NCI-H128 (cell line): ENCODE measurements around the gene SPON2.

Experiments
- DNase-seq: peaks from one replicate; lab custom pipeline; 2025; ENCODE audit not compliant: unreplicated experiment; lab: John Stamatoyannopoulos, UW

The SPON2 gene

GRCh38 chr4:1208970-1209704 is 36.8 kb upstream of the SPON2 start:
- no peak for DNase-seq

DNA sequence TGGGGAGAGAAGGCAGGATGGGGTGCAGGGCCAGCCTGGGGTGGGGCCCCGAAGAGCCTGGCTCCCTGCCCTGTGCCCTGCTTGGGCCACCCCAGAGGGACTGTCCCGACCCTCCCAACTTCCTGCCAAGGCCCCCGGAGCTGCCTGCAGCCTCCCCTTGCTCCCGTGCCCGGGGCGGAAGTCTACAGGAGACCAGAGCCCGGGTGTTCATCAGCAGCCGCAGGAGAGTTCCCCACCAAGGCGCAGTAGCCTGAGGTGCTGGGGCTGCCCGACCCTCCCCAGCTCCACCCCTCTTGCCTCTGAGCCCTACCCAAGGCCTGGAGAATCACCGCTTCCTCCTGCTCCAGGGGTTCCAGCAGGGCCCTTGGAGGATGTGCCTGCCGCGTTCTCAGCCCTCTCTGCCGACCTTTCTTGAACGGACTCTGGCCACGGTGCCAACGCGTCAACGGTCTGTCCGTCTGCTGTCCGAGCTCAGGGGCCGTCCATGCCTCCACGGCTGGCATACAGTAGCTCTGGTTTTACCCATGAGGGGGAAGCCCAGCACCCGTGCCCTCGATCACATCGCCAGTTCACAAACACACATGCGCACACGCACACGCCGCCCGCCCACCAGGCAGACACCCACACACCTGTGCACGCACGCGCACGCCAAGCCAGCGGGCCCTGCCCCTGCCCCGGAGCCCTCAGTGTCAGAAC is 36.0 kb upstream of the SPON2 start:
- DNase-seq = no peak

GRCh38 chr4:1207603-1208265 is 35.4 kb upstream of the SPON2 start:
- DNase-seq = no peak

- DNase-seq = no peak
These were observed 34.7 kb upstream of the SPON2 start for GRCh38 chr4:1207157-1207470.

DNA sequence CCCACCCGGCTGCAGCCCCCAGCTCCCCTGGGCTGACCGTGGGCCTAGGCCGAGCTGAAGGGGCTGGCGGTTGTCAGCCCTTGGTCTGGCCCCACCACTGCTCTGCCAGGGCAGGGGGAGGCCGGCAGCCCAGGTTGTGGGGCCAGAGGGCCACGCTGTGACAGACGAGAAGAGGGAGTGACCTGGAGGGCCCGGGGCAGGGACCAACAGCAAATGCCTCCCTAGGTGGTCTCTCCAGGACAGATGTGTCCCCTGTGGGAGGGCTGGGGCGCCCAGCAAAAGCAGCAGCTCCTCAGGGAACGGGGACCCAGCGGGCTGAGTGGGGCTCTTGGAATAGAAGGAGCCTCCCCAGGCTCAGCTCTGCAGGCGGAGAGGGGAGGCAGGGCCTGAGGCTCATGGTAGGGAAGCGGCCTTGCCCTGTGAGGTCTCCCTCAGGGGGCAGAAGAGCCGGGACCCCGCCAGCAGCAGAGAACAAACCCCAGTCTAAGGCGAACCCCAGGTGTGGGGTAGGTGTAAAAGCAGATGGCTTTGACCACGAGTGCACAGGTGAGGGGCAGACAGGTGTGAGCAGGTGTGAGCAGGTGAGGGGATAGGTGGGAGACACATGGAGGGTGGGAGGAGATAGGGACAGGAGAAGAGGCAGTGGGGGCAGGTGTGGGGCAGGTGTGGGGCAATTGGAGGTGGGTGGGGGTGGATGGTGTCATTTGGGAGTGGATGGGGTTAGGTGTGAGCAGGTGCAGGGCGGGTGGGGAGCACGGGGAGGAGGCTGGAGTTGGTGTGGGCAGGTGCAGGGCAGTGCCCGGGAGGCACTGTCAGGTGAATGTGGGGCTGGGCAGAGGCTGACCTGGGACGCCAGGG is 34.1 kb upstream of the SPON2 start:
- DNase-seq = no peak

DNA sequence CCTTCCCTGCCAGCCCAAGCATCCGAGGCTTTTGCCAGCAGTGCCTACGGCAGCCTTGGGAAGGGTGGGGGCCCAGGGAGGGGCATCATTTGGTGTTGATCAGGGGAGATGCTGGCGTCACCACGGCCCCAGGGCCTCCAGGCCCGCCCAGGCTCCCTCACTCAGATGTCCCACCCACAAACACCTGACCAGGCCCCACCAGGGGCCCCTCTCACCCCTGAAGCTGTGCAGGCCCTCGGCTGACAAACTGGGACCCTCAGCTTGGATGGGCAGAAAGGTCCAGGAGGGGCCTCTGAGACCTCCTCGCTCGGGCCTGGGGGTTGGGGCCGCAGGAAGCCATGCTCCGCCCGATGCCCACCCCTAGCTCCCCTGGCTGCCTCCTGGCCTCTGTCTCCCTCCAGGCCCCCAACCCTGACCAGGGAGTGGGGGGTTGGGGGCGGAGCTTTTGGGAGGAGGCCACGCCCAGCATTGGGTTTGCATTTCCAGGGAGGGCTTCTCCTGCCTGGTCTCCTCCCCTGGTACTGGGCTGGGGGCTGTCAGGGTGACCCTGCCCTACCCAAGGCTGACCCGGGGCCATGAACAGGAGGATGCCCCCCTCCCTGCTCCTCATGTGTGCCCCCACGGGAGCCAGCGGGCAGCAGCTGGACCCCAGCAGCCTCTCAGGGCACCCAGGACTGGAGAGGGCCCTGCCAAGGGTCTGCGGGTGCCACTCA is 33.4 kb upstream of the SPON2 start:
- no peak for DNase-seq

GRCh38 chr4:1204828-1205585 is 32.6 kb upstream of the SPON2 start:
- DNase-seq = no peak

GRCh38 chr4:1204286-1204827 is 32.0 kb upstream of the SPON2 start:
- no peak for DNase-seq

GRCh38 chr4:1203026-1203616 is 30.7 kb upstream of the SPON2 start:
- DNase-seq = no peak

DNA sequence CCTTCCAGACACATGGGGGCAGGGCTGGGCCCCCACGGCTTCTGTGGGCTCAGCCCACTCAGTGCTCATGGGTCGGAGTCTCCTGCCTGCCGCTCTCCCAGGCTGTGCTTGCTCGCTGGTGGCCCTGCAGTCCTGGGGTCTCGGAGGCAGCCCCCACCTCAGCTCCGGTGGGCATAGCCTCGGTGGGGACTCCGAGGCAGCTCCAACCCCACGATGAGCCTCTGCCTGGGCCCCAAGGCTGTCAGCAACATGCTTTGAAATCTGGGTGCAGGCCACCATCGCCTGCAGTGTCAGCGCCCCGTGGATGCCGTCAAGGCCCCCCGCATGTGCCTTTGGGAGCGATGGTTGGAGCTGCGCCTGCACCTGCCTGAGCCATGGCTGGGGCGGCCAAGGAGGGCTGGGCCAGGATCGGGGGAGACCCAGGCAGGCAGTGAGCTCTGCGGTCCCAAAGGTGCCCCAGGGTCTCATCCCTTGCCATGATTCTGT is 30.2 kb upstream of the SPON2 start:
- DNase-seq = no peak

DNA sequence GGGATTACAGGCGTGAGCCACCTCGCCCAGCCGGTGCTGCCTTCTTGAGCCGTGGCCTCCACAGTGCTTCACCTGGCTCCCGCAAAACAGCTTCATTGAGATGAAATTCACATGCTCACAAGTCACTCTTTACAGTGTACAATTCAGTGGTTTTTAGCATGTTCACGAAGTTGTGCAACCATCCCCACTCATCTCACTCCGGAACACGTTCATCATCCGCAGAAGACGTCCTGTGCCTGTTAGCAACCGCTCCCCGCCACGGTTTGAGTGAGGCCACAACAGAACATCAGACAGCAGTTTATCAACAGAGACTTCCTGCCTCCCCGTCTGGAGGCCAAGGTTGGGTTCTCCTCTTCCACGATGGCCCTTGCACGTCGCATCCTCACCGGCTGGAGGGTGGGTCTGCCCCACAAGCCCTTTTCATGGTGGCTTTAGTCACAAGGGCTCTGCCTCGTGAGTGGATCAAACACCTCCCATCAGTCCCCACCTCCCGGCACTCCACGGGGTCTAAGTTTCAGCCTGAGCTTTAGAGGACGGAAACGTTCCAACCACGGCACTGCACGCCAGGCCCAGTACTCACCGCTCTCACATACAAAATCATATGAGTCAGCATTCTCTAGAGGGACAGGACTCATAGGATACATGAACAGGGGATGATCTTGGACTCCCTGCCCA is 29.6 kb upstream of the SPON2 start:
- no peak for DNase-seq

DNA sequence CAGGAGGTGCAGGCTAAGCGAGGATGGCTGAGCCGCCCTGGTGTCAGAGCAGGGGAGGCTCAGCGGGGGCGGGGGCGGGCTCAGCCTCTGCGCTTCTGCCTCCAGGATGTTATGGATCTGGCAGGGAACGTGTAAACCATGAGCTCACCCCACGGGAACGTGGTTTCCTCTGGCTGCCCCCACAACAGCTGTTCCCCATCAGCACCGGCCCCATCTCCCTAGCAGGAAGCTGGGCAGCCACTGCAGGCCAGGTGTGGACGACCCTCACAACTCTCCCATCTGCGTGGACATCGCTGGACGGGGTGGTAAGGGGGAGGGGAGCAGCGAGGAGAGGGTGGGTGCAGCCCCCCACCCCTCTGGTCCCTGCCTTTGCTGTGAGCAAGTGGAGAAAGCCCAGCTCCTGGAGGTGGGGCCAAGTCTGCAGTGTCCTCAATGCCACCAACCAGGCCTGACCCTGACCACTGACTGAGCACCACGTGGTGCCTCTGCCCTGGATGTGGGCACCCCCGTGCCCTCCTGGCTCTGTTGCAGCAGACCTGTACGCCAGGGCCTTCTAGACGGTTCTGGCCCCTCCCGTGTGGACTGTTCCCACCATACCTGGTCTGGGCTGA is 28.1 kb upstream of the SPON2 start:
- DNase-seq = no peak

GRCh38 chr4:1199556-1200331 is 27.4 kb upstream of the SPON2 start:
- no peak for DNase-seq

DNA sequence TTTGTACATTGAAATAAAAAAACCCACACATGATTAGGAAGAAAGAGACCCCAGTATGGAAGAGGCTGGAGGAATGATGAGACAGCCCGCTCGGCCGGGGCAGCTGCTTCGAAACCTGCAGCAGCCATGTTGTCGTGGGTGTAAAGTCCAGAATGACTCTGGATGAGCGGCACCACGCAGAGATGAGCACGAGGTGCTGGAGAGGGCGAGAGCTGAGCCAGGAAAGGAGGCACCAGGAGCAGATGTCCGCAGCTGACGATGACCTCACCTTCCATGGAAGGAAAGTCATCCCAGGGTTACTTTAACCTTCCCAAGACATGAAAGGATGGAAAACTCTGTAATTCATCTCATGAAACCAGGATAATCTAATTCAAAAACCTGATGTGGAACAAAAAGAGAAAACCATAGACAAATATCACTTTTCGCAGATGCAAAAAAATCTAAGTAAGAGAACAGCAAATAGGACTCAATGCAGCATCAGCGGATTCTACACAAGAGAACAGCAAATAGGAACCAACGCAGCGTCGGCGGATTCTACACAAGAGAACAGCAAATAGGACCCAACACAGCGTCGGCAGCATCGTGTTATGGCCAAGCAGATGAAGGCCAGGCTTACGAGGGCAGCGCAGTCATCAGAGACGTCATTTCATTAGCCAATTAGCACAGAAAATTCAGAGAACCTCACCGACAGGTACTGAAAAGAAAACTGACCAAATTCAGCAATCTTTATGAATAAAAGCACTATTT is 25.9 kb upstream of the SPON2 start:
- no peak for DNase-seq

- no peak for DNase-seq
These were observed 24.2 kb upstream of the SPON2 start for GRCh38 chr4:1196421-1197183.

DNA sequence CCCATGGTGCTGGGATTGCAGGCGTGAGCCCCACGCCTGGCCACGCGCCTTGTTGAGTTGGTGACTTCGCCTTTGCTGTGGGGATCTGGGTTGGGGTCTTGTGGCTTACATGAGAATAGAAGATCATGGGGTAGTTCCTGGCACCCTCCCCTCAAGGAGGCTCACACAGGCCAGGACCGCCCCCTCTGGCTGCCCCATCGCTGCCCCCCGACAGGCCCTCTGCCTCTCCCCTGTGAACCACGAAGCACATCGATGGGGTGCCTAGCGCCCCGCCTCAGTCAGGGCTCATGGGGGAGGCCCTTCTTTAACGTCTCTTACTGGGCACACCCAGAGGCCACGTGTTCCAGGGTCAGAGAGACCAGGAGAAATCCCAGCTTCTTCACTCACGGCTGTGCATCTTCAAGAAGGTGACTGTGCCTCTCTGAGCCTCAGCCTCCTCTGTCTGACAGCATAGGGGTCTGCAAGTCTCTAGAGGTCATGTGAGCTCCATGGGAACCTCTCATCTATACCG is 23.6 kb upstream of the SPON2 start:
- DNase-seq = no peak
